Activated T-cell treated with anti-CD3 and anti-CD28 coated beads, Interleukin-2, amount 50 U/mL, for 1 hour (primary cell): Measurements from ENCODE around the gene PPP1R16B.

Source experiments
- DNase-seq: peaks from one replicate; pipeline ENCODE4 v3.0.0-alpha.2; 2020

The PPP1R16B gene

GRCh38 chr20:38880952-38881735, 75.6 kb downstream of the PPP1R16B start:
- peak; percentile 16 for DNase-seq

DNA sequence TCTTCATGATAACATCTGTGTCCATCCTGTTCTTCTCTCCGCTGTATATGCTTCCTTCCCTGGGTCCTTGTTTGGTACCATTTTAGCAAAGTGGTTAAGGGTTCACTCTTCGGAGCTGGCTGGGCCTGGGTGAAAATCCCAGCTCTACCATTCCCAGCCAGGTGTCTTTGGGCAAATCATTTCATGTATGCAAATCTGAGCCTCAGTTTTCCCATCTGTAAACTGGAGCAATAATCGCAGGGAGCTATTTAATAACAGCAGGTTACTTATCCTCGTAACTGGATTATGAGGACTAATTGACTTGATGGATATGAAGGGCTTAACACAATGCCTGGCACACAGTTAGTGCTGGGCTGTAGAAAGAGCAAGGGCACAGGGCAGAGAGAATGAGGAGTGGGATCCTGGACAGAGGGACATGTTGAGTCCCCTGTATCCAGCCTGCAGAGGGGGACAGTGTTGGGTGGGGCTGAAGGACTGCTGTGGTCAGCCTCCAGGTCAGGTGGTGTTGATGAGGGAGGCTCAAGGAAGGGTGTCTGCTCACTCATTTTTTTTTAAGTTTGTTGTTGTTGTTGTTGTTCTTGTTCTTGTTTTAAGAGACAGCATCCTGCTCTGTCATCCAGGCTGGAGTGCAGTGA, 76.4 kb downstream of the PPP1R16B start:
- no peak for DNase-seq

- DNase-seq, result no peak
Measured at GRCh38 chr20:38882600-38882999, 77.1 kb downstream of the PPP1R16B start.

DNA sequence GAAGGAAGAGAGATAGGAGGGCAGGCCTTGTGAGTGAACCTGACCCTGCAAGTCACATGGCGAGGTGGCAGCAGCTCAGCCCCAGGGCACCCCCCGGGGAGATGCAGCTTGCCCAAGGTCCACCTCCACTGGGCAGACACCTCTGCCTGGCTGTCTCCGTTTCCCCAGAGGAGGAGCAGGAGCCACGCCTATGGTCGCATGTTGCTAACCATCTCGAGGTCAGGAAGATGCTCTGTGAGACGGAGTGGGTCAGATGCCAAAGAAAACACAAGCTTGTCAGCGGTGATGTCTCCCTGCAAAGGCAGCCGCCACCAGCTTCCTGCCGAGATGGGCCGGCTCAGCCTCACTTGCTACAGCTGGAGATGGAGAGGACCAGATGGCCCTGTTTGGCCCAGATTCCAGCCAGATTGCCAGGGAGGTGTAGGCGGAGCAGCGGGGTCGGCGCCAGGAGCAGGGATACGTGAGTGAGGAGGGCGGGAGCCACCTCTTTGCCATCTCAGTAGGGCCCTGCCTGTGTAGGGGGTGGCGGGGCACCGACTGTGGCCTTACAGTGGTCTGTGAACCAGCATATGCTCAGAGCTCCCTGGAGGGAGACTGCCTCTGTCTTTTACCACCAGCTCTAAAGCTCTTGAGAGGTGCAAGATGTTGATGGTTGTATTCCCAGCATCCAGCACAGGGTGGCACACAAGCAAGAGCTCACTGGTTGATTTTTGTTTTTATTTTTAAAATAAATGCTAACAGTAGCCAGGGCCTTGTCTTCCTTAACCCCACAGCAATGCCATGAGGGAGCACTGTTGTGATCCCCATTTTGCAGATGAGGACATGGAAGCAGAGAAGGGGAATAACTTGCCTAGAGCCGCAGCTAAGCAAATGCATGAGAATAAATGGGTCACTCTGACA, 77.8 kb downstream of the PPP1R16B start:
- DNase-seq, result peak; percentile 24

DNA sequence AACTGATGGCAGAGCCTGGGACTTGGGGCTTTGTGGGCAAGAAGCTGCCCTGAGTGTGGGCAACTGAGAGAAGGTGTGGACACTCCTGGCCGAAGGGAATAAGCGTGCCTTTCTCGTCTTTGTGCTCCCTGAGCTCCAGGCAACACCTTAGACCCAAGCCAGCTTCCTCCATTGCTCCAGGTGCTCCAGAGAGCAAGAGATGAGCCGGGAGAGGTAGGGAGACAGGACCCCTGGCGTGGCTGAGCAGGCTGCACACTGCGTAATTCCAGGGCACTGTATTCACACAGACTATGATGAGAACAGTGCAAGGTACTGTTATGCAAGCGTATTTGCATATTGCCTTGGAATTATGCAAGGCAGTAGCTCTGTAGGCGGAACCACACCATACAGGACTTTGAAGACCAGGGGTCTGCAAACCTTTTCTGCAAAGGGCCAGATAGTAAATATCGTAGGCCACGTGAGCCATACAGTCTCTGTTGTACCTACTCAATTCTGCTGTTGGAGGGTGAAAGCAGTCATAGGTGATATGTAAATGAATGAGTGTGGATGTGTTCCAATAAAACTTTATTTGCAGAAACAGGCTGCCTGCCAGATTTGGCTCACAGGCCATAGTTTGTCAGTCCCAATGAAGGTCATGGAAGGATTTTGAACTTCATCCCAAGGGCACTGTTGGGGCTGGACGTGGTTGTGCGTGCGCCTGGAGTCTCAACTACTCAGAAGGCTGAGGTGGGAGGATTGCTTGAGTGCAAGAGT, 78.7 kb downstream of the PPP1R16B start:
- peak; percentile 10 for DNase-seq

- peak; percentile 16 for DNase-seq
Measured at GRCh38 chr20:38885357-38885756, 79.9 kb downstream of the PPP1R16B start.

DNA sequence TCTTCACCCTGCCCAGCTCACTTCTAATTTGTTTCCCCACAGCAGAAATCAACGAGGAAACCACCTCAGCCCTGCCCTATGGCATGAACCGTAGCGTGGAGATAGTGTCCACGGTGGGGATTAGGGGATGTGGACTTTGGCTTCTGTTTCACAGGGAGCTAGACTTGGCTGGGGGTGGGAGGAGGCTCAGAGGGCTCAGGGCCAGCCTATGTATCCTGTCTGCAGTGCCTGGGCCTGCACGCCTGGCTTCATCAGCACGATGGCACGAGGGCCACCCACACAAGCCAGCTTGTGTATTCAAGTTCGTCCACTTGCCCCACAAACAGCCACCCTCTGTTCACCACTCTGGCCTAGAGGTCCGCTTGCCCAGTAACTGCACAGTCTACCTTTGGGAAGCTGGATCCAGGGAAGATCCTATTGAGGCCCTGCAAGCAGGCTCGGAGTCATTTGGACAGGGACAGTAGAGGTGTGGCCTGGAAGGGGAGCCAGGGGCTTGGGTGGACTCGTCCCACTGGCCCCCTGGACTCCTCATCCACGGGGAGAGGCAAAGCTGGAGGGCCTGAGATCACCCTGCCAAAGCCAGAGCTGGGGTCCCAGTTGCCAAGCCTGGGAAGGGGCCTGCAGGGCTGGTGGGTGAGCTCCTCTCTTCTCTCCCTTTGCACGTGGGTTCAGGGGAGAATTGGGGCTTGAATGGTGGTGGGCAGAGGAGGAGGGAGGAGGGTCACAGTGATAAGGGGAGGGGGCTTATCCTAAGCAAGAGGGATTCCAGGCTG, 82.7 kb downstream of the PPP1R16B start:
- DNase-seq, result peak; percentile 15

DNA sequence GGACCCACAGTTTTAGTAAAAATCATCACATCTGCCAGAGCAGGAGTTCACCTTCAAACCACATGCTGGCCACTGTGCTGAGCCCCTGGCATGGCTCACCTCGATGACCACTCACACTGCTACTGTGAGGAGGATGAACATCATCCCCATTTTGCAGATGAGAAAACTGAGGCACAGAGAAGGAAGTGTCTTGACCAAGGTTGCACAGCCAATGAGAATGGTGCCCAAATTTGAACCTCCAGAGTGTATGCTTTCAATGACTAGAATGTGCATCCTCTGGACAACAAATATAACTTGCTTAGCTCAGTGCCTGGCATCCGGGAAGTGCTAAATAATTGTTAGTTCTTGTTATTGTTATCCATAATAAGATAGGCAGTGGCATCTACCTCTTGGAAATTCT, 83.6 kb downstream of the PPP1R16B start:
- DNase-seq, result peak; percentile 14

GRCh38 chr20:38889792-38890496, 84.4 kb downstream of the PPP1R16B start:
- no peak for DNase-seq

DNA sequence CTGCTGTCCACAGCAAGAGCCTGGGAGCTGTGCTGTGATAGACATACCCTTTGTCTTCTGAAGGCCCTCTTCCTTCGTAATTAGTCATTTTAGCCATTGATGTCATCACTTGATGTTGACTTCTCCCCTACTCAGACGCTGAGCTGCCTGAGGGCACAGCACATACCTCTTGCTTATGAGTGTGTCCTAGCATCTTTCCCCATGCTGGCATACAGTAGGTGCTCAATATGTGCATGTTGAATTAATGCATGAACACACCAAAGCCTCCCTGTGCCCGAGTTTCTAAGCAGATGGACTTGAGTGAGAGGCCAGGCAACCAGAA, 85.0 kb downstream of the PPP1R16B start:
- DNase-seq, result peak; percentile 19

DNA sequence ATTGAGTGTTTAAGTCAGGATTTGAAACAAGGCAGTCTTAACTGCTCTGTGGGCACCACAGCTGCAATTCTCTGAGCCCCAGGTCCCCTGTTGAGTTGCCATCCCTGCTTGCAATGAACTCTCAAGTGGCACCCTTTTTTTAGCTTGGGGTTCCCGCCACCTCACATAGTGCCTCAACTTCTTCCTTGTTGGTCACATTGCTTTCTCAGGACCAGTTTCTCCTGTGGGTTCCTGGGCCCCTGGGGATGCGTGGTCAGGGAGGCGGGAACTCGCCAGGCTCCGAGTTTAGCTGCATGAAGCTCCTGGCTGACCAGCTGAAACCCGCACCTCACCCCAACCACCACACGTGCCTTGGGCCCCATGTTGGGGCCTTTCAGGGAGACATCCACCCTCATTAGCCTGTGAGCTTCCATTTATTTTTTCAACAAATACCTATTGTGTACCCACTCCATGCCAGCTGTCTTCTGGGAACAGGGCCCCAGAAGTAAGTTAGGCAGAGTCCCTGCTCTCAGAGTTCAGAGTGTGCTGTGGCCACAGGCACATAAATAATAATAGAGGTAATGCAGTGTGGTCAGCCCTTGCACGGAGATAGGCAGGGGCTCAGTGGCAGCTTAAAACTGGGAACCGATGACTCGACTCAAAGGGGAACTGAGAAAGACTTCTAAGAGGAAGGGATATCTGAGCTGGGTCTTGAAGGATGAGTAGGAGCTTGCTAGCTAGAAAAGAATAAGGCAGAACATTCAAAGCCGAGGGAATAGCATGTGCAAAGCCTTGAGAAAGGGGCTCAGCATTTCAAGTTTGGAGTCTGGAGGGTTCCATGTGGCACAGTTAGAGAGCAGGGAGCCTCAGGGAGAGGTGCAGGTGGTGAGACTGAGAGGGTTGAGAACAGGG, 86.8 kb downstream of the PPP1R16B start:
- DNase-seq, result no peak

DNA sequence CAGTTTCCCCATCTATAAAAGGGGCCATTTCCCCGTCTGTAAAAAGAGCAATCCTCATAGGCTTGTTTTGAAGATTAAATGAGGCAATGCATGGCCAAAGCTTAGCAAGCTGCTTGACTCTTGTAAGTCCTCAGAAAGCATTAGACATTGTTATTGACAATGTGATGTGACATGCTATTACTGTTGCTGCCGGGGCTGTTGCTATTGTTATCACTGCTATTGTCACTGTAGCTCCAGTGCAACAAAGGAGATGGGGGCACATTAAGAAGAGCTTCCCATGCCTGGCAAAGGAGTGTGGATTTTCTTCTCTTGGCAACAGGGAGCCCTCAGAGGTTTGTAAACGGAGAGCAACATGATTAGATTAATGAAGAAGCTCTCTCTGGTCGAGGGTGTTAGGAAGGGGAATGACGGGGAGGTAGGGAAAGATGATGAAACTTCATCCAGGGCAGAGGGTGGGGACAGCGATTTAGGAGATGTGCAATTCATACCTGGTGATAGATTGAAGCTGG, 87.6 kb downstream of the PPP1R16B start:
- DNase-seq, result no peak

DNA sequence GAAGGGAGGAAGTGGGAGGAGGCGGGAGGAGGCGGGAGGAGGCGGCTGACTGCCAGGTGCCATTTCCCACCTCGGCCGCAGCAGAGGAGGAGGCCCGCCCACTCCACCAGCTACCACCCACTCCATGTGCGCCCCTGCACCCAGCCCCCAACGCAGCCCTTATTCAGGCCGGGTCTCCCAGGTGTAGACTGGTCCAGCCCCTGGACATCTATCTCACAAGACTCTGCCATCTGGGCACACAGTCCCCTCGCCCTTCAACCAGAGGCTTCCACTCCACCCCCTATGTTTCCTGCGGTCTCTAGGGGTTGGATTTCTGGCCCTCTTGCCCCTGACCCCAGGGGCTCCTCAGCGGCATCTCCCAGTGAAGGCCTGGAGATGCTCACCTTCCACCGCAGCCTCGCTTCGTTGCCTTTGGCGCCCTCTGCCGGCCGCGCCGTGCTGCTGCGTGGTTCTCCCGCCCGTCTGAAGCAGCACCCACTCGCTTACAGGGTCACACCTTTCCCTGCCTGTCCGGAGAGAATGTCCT, 88.1 kb downstream of the PPP1R16B start:
- peak; percentile 88 for DNase-seq

DNA sequence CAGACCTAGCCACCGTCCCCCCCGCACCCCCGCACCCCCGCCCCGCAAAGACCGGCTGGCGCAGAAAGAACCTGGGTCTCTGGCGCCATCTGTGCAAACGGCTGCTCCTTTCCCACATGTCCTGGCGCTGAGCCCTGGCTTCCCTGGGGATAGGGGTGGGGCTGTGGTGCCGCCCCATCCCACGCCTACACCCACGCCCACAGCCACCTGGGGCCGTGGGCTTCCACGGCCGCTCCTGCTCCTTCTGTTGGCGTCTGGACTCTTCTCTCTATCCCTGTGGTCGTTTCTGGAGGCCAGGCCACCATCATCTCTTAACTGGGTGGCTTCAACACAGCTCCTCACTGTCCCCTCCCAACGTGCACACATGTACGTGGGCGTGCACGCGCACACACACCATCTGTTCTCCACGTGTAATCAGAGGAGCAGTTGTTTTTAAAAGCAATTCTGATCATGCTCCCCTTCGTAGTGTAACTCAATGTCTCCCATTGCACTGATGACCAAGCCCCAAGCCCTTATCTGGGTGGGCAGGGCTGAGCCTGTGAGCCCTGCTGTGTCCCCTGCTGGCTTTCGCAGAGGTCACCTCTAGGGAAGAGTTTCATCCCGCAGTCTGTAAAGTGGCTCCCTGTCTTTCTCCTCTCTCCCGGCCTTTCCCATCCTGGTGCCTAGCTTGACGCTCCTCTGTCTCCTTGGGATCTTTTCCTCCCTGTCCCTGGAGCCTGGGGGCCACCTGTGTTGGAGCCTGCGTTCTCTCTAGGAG, 88.8 kb downstream of the PPP1R16B start:
- DNase-seq, result no peak

- DNase-seq, result no peak
Measured at GRCh38 chr20:38895098-38895949, 89.8 kb downstream of the PPP1R16B start.

DNA sequence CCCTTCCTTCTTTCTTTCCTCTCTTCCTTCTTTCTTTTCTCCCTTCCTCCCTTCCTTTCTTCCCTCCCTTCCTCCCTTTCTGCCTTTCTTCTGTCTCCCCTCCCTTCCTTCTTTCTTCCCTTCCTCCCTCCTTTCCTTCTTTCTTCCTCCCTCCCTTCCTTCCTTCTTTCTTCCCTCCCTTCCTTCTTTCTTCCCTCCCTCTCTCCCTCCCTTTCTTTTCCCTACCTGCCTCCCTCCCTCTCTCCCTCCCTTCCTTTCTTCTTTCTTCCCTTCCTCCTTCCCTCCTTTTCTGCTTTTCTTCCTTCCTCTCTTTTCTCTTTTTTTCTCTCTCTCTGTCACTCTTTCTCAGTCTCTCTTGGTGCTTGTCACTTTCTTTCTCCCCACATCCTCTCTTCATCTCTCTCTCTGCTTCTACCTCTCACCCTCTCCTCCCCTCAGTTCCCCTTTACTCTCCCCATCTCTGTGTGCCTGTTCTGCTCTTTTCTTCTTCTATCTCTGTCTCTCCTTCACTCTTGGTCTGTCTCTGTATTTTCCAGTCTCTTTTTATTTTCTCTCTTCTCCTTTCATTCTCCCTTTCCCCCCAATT, 90.6 kb downstream of the PPP1R16B start:
- no peak for DNase-seq

DNA sequence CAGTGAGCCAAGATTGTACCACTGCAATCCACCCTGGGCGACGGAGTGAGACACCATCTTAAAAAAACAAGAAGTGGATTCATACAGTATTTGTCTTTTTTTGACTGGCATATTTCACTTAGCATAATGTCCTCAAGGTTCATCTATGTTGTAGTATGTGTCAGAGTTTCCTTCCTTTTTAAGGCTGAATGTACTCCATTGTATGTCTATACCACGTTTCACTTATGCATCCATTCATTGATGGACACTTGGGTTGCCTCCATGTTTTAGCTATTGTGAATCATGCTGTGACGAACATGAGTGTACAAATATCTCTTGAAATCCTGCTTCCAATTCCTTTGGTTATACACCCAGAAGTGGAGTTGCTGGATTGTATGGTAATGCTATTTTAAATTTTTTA, 91.8 kb downstream of the PPP1R16B start:
- DNase-seq, result no peak

DNA sequence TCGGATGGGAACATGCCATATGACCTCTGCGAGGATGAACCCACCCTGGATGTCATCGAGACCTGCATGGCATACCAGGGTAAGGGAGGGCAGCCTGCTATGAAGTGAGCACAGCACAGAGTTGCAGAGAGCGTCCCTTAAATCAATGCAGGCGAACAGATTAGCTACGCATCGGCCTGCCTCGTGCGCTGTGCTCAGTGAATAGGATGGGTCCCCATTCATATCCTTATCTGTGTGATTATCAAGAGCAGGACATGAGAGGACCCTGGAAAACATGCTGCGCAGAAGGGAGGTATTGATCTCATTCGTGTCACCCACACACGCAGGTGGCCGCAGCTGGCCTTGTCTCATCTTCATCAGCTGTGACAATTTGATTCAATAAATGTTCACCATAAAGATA, 95.1 kb downstream of the PPP1R16B start:
- DNase-seq, result no peak
